HG03354 (cell line): ENCODE measurements around the gene INKA2.

Experiments used
- ATAC-seq: cut with Tn5 transposase; IDR thresholded peaks from one replicate; pipeline ENCODE4 v1.9.1; 2021; ENCODE audit warnings: mild to moderate bottlenecking; ENCODE audit not compliant: unreplicated experiment, poor library complexity, severe bottlenecking

INKA2 gene

DNA sequence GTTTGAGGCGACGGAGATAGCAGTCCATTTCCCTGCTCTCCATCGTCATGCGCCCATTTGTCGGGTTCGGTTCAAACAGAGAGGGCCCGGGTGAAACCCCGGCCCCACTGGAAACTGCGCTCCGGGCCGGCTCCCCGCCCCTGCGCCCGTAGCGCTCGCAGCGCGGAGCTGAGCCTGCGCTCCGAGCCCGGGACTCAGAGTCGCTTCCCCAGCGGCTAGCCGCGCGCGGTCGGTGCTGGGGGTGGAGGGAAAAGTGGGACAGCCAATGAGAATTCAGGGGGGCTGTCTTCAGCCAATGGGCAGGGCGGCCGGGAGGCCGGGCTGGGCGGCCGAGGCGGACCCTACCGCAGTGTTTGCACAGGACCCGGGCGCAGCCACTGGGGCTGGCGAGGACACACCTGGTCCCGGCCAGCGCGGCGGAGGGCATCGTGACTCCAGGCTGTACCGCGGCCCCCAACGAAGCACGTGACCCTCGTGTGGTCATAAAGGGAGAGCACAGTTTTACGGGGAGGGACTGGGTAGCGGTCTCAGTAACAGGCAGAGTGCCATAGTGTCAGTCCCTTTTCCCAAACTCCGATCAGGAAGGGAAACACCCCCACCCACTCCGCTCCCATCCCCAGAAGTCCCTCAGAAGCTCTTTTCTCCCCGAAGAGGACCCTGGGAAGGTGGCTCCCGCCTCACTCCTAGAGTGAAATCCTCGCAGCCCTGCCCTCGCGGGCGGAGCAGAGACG is at the start of gene INKA2:
Gene INKA2, minus strand, starts transcription at position 202 of the 731 bp plus-strand sequence. Its CDS starts 153 bp downstream, at position 49.
- ATAC-seq: peak; percentile 76

DNA sequence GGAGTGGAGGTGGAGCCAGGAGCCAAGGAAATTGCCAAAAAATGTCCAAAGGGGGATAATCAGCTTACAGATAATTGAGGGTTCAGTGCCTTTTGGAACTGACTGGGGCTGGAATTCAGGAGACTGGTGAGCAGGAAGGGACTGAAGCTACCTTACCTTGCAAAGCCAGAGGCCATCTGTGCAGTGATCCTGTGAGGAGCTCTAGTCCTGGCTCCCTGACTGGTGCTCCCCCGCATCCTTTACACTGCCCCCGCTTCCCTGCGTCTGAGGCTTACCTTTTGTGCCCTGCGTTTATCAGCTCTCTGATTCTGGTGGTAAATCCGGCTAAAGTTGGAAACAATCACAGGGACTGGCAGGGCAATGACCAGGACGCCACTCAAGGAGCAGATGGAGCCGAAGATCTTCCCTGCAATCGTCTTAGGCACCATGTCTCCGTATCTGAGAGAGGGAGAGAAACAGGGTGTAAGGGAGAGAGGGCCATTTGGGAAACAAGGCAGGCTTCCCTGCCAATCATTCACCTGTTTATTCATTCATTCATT is 47.5 kb upstream of the INKA2 start:
- ATAC-seq: no peak

DNA sequence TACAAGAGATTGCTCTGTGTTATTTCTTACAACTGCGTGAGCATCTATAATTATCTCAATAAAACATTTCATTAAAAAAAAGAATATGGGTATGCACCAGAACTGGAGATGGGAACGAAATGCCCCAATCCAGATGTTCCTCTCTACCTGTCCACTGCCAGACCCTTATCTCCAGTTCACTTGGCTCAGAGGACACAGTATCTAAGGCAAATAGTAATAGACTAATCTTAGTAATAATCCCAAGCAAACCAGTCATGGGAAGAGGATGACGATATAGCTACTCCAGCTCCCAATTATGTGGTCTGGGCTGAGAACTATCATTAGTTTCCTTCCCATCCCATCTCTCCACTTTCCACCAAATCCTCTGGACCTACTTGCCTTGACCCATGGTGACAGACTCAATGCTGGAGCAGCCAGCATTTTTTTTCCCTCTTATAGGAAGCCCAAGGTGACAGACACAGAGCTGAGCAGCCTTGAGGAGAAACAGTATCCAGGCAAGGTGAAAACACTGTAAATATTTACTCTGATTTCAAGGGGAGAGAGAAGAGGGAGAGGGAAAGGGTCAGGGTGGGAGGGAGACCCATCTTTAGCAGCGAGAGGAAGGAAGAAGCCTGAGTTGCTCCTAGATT is 45.2 kb upstream of the INKA2 start:
- no peak for ATAC-seq

DNA sequence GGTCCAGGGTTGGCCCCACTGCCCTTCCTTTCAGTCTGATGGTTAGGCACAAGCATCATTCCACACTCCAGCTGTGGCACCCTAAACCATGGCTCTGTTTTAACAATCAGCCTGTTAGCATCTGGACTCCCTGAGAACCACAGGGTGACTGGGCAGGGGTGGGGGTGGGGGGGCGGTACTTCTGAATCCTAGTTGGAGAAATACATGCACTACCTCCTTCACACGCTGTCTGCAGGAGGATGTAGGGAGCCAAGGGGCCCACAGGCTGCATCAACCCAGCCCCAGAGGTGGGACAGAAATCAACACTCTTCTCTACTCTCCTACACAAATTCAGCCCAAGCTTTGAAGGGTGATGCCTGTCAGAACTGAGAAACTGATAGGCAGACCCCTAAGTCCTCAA is 40.4 kb upstream of the INKA2 start:
- ATAC-seq: no peak

DNA sequence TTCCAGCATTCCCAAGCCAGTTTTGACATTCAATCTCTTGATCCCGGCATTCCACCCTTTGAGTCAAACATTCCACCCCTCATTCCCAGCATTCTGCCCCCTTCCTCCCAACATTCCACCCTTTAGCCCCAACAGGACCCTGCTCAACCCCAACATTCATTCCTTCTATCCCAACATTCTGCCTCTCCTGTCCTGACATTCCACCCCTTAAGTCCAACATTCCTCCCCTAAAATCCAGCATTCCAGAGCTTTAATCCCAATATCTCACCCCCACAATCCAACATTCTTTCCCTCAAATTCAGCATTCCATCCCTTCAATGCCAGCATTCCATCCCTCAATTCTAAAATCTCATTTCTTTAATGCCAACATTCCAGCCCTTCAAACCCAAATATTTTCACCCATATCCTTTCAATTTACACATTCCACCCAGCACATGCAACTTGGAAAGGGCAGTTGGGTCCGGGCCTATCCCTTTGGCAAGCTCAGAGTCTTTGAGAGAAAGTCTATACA is 39.4 kb upstream of the INKA2 start:
- no peak for ATAC-seq

DNA sequence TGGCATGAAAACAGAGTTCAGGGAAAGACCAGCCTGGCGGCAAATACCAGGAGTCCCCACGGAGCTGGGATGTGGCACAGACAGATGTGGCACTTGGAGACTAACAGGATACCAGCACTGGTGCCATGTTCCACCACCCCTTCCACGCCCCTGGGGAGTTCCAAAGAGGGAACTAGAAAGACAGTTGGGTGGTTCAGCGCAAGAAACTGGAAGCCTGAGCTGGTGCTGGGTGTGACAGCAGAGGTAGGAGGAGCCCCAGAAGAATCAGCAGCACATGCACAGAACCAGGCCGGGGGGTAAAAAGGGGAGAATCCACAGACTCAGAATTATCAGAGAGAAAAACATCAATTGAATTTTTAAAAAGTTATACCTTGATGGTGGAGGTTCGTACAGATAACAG is 38.9 kb upstream of the INKA2 start:
- no peak for ATAC-seq

DNA sequence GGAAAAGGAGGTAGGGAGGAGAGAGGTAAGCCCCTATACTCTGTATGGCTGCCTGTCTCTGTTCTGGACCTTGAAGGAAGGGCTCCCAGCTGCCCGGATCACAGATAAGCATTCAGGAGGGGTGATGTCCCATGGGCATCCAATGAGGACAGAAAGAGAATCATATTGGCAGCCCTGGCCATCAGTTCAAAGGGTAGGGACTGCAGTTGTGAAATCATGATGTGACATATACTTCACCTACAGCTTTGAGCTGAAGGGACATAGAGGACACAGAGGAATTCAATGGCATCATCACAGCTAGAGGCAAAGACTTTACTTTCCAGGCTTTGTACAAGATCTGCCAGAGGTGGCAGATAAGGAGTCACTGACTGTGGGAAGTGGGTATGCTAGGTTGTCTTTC is 38.1 kb upstream of the INKA2 start:
- no peak for ATAC-seq

DNA sequence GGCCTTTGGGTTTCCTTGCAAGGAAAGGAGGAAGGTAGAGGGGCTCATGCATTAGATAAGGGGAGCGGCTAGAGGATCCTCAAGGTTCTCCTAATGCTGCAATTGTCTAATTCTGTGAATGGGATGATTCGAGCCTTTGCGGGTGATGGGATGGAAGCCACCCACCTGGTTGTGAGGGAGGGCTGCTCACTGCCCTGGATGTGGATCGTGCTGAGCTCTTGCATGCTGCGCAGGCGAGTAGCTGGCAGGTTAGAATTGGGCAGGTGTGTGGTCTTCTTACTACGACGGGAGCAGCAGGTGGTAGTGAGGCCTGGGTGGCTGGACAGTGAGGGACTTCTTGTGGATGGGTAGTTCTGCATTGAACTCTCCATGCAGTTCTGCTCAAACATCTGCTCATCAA is 37.7 kb upstream of the INKA2 start:
- ATAC-seq: no peak

DNA sequence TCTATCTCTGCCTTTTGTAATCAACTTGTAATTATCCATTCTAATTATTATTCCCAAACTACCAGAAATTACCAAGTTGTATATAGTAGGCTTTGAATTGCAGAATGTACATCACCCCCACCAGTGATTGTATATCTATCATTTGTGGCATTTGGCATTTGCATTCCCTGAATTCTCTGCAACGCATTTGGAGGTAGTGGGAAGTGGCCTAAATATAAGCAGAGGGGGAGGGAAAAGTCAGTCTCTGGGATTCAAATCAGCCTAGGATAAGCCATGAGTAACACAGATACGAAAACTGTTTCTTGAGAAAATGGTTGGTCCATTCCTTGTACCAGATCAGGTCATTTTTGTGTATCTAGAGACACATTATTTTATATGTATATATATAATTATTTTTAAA is 37.2 kb upstream of the INKA2 start:
- ATAC-seq: no peak

DNA sequence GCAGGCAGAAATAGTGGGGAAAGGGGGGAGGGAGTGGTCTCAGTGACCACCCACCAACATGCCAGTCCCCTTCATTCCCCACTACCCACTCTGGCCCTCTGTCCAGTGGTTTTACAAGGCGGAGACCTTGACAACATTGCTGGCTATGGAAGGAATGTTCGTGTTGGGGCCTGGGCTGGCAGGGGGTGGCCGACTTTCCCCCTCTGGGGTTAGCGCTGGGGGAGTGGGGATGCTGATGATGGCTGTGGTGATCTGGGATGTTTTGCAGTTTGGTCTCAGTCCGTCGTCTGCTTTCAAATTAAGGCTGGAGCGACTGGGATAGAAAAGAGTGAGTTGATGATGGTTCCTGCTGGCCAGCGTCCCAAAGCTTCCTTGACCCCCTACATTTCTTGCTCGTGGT is 36.8 kb upstream of the INKA2 start:
- no peak for ATAC-seq

DNA sequence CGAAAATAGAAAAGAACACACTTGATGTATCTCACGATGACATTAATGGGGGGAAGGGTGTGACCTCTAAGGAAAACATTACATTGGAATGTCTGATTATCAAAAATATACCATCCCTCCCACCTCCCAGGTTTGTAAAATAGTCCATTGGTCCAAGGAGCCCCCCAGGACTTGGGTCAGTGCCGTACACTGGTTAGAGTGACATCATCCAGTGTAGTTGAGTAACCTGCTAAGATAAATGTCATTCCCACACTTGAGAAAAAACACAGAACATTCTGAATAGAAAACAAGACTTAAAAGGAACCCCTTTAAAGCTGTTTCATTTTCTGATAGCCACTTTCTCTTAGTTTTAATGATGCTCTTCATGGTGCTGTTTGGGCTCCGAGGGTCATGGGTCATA is 31.7 kb upstream of the INKA2 start:
- ATAC-seq: no peak

DNA sequence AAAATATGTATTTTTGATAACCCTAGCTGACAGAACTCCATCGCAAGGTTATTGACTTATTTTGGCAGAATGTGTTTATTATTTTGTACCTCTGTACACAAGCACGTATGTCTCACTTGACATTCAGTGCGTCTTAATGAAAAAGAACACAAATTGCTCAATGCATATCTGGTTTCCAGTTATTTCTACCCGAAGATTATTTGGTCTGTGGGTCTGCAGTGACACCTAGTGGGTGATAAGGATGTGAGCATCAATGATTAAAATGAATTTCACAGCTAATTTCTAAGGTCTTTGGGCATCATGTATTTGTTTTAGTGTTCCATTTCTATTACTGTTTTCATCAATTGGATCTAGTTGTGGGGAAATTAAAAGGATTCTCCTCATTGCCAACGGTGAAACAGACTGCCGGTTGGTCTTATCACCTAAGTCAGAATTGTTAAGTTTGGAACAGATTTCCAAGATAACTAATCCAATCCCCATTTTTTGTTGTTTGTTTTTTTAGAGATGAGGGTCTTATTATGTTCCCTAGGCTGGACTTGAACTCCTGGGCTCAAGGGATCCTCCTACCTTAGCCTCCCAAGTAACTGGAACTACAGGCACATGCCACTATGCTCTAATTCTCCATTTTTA is 30.4 kb upstream of the INKA2 start:
- ATAC-seq: no peak

DNA sequence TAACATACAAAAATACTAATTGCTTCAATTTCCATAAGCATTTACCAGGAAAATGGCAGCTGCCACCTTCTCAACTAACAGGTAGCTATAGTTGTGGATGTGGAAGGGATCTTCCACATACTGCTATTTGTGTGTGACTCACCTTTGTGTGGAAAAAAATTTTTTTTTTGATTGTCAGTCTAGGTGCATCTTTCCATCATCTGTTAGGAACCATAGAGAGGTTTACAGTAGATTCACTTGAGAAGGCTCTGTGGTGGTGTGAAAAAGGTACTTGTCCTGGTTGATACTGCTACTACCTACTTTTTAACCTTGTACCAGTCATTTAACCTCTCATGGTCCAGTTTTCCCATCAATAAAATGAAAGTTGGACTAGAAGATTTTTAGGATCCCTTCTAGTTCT is 29.4 kb upstream of the INKA2 start:
- no peak for ATAC-seq

DNA sequence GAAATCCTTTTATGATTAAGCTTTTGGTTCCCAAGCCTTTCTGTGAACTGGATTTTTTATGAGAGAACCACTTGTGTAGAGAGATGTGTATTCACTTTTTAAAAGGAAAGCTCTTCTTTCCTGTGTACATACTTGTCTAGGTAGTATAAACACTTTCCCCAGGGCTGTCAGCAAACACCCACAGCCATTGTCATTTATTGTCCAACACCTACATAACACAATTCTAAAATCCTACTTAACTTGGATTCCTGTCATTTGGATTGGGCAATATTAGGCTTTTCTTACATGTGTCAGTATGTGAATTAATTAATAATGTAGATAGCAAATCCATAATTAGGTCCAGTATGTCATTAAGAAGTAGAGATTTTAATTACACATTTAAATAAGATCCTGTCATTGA is 28.8 kb upstream of the INKA2 start:
- no peak for ATAC-seq

DNA sequence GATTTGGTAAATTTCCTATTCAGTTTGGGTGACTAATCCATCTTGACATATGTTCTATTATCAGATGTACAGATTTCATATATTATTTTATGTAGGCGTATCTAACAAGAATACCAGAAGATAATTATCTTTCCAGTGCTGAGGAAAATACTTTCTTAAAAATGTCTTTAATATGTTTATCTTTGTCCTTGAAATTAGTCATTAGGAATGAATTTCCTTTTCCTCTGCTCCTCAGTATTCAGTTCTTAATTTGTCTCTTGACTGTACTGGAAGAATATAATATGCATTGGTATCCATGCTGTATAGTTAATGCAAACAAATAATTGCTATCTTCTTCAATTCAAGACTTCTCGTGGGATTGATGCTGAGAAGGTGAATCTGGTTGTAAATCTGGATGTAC is 23.1 kb upstream of the INKA2 start:
- no peak for ATAC-seq

DNA sequence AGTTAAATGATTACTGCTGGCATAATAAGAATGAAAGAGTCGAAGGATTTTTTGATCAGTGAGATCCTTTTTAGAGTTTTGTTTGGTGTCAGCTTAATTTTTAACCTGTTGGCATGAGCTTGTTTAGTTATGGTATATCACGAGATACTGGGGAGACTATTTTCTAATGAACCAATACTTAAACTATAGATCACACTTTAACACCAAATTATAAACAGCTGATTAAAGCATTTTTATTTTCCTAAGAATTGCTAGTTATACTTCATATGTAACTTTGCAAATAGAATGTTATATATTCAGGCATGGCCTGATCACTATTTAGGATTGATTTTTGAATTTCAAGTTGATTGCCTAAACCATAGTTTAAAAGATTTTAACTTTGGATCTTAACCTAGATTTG is 22.5 kb upstream of the INKA2 start:
- ATAC-seq: no peak

DNA sequence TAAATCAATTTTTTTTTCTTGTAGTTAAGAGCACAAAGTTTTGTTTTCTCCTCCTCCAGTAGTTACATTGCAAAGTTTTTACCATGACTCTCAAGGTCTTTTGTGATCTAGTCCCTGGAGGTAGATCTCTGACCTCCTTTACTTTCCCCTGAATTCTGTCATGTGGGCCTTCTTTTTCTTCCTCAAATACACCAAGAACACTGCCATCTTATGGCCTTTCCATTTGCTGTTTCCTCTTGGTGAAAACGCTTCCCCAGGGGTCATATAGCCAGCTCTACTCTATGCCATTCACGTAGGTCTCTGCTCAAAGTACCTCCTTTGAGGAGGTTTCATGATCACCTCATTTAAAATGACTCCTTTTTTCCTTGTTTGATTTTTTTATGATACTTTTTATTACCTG is 19.2 kb upstream of the INKA2 start:
- no peak for ATAC-seq

DNA sequence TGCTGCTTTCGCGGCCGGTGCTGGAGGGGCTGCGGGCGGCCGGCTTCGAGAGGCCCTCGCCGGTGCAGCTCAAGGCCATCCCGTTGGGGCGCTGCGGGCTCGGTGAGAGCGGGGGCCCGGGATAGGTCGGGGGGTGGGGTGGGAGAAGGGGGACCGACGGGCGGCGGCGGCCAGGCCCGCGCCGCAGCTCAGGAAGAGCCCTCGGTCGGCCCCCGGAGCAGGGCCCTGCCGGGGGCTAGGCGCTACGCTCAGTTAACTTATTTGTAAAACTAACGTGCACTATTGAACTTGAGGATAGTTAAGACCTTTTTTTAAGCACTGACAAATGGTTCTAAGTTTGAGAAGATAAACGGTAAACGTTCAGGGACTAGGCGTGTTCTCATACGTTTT is 16.9 kb upstream of the INKA2 start:
- peak; percentile 27 for ATAC-seq

DNA sequence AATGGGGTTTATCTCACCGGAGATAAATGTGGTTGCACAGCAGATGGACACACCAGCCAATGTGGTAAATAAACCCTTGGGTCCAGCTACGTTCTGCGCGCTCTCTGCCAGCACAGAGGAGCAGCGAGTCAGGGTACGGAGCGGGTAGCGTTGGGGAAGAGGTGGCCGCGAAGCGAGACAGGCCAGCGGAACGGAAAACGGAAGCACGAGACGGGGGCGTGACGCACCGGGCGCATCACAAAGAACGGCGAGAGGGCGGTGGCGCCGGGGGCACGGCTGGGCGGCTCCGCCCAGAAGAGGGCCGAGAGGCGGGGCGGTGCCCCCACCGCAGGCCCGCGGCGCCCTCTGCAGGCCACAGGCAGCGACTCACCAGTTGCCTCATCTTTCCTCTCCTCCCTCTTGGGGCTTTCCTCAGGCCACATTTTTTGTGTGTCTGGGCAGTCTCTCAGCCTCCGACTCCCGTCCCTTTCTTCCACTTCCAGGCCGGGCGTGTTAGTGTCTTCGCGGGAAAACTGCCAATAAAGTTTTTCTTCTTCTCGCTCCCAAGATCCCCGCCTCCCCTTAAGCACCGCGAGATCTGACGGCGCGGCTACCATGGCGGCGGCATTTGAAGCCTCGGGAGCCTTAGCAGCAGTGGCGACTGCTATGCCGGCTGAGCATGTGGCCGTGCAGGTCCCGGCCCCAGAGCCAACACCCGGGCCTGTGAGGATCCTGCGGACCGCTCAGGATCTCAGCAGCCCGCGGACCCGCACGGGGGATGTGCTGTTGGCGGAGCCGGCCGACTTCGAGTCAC is 16.3 kb upstream of the INKA2 start, which contains the start of gene DDX20:
Gene DDX20, plus strand, starts transcription at position 571 of the 793 bp plus-strand sequence. Its CDS starts 24 bp downstream, at position 595.
- peak; percentile 86 for ATAC-seq

DNA sequence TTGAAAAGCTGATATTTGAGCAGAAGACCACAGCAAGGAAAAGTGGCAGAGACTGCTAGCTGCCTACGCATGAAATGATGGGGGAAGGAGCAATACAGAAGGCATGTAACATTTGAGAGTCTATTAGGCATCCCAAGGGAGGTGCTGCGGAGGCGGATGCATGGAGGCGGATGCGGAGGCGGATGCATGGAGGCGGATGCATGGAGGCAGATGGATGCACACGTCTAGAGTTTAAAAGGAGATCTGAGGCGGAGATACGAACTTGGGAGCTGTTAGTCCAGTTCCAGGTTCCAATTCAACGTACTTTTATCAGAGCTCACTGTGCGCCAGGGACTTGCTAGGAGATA is 15.8 kb upstream of the INKA2 start:
- peak; percentile 6 for ATAC-seq
